Testis (tissue), 3 donors: Measurements from ENCODE around the gene TMEM186. TPM values are rescaled to one million over a fixed set of nuclear protein-coding genes. Genes with fewer than 3 reads are reported as not detected.

ENCODE experiments used
- DNase-seq: peaks from one replicate; pipeline ENCODE4 v3.0.0-alpha.2; 2019
- H3K27ac ChIP-seq, 2 donors: fragments of 200-600 bp; sonication (generic); one replicate each; pipeline ENCODE4 v1.5.1; 2019
- H3K27me3 ChIP-seq: fragments of 200-600 bp; sonication (generic); one replicate; pipeline ENCODE4 v1.5.1; 2019
- H3K36me3 ChIP-seq: fragments of 200-600 bp; sonication (generic); one replicate; pipeline ENCODE4 v1.5.1; 2017; ENCODE audit warnings: low read depth; ENCODE audit errors: missing control alignments
- H3K4me1 ChIP-seq: fragments of 200-600 bp; sonication (generic); one replicate; pipeline ENCODE4 v1.5.1; 2019
- H3K4me3 ChIP-seq, 2 donors: fragments of 200-600 bp; sonication (generic); one replicate each; pipeline ENCODE4 v1.5.1; 2017 to 2019
- H3K9me3 ChIP-seq: fragments of 200-600 bp; sonication (generic); one replicate; pipeline ENCODE4 v1.5.1; 2017
- CTCF ChIP-seq, 3 experiments: fragments of 450-650 bp in 2 of 3; fragments of 200-600 bp in 1 of 3; sonication (generic) in 1 of 3; IDR thresholded peaks; one replicate each; pipeline ENCODE4 v1.5.1; 2016 to 2019; ENCODE audit warnings: antibody characterized with exemption in 3 of 3, mild to moderate bottlenecking in 2 of 3, moderate library complexity in 1 of 3
- POLR2A ChIP-seq: fragments of 450-650 bp; IDR thresholded peaks from one replicate; pipeline ENCODE4 v1.6.1; 2017; ENCODE audit warnings: antibody characterized with exemption, mild to moderate bottlenecking, moderate library complexity
- WGBS, 2 donors: methylation state at CpG; one replicate each; pipeline ENCODE4 v1.1.5; 2018; 5-methylcytosine and 5-hydroxymethylcytosine counted together
- intact Hi-C: fragments of 100-400 bp; cut with DNase I; formaldehyde crosslinking; loops from one replicate; pipeline ENCODE4 v1.15.1; 2023; ENCODE audit warnings: low total_unique reads
- polyA plus RNA-seq: library from polyadenylated mRNA; stranded (reverse); fragments of 350-450 nt; fragmentation: Illumina TruSeq; extraction: RNeasy Lipid Tissue Mini Kit (QIAGEN cat#74804); gene quantifications from one replicate; pipeline ENCODE4 v1.2.3, GENCODE V29; 2014; ENCODE audit warnings: low read depth, low replicate concordance; ENCODE audit not compliant: insufficient read depth
- total RNA-seq, 2 donors: library from RNA; depleted of rRNA; stranded (reverse); fragments of >200 nt; gene quantifications; one replicate each; pipeline ENCODE4 v1.2.3, GENCODE V29; 2016

The TMEM186 gene
- total and polyA plus RNA-seq, 3 donors from 2014 or later: 11.6 to 15.5 (median 14.3) TPM

- TF ChIP-seq CTCF (IDR thresholded peaks at IDR 0.05) (no peak), POLR2A (no peak)
- Histone ChIP-seq H3K4me1 (no peaks in the 10 kb centered on the region), H3K27ac (no peak overlapping the region), H3K9me3 (no peaks in the 10 kb centered on the region), H3K27me3 (no peaks in the 10 kb centered on the region), H3K36me3 (no peaks in the 10 kb centered on the region), H3K4me3 (no peak overlapping the region)
- intact Hi-C loops: no loop called here
- 71 to 76% methylated on average over 6 of the region's 6 CpGs for WGBS, 2 donors
- DNase-seq: no peak
Measured at GRCh38 chr16:8782673-8783072, 14.8 kb downstream of the TMEM186 start.

DNA sequence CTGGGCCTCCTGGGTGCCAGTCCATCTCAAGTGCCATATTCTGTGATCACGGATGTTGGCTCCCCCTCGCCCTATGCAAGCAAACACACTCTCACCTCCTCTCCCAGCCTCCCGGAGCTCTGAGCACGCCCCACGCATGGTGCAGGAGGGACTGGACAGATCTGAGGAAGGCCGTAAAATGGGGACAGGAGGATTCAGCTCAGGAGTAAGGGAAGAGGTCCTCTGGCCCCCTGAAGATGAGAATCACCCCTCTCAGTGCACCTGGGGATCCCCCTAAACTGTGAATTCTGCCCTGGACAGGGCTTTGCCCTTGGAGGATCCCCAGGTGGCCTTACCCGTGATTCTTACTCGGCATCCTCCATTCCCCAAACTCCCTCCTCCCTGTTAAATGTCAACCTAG, 15.6 kb downstream of the TMEM186 start:
- Histone ChIP-seq H3K4me1 (no peaks in the 10 kb centered on the region), H3K27ac (no peak overlapping the region), H3K36me3 (no peaks in the 10 kb centered on the region), H3K4me3 (no peak overlapping the region), H3K27me3 (no peaks in the 10 kb centered on the region), H3K9me3 (no peaks in the 10 kb centered on the region)
- intact Hi-C loops: no loop called here
- DNase-seq: no peak
- WGBS, 2 donors: 95 to 96% methylated on average over 8 of the region's 8 CpGs
- TF ChIP-seq POLR2A: no peak

DNA sequence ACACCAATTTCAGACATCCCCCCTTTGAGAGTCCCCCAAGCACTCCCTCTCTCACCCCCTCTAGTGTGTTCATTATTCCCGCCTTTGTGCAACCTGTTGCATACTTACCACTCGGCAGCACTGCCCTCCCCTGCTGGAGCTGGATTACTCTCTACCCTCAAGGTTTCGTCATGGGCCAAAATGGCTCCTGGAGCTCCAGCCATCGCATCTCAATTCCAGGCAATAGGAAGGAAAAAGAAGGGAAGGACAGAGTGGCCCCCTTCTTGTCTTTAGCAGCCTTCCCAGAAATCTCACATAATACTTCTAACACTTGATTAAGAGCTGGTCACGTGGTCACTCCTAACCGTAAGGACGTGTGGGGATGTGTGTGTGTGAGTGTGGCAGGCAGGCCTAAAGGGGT, 20.2 kb downstream of the TMEM186 start:
- H3K27me3 ChIP-seq: no peaks in the 10 kb centered on the region
- H3K4me3 ChIP-seq: no peak overlapping the region
- TF ChIP-seq CTCF (IDR thresholded peaks at IDR 0.05) (no peak), POLR2A (no peak)
- no peaks in the 10 kb centered on the region for H3K4me1 ChIP-seq
- DNase-seq: no peak
- intact Hi-C loops: no loop called here
- no peak overlapping the region for H3K27ac ChIP-seq
- no peaks in the 10 kb centered on the region for H3K9me3 ChIP-seq
- no peaks in the 10 kb centered on the region for H3K36me3 ChIP-seq
- 77 to 97% methylated on average over 7 of the region's 7 CpGs for WGBS, 2 donors

DNA sequence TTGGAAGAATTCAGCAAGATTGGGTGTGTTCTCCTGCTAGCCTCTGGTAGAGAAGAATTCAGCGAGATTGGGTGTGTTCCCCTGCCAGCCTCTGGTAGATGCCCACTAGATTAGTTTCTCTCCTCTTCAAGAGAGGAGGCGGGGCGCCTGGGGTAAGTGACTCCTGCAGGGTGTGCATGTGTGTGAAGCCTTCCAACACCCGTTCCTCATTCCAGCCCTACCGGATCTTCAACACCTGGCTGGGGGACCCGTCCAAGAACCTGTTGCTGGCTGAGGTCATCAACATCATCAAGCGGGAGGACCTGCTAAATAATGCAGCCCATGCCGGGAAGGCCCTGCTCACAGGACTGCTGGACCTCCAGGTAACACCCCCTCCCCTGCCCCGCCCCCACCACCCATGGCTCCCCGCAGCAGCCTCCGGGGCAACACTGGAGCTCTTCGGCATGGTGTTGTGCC, 21.3 kb downstream of the TMEM186 start:
- H3K27ac ChIP-seq: no peak overlapping the region
- no peaks in the 10 kb centered on the region for H3K36me3 ChIP-seq
- intact Hi-C loops: no loop called here
- H3K4me3 ChIP-seq: no peak overlapping the region
- WGBS, 2 donors: 83 to 86% methylated on average over 9 to 10 of the region's 12 CpGs
- no peaks in the 10 kb centered on the region for H3K27me3 ChIP-seq
- no peaks in the 10 kb centered on the region for H3K9me3 ChIP-seq
- TF ChIP-seq POLR2A (no peak), CTCF (IDR thresholded peaks at IDR 0.05) (no peak)
- no peak for DNase-seq
- no peaks in the 10 kb centered on the region for H3K4me1 ChIP-seq

DNA sequence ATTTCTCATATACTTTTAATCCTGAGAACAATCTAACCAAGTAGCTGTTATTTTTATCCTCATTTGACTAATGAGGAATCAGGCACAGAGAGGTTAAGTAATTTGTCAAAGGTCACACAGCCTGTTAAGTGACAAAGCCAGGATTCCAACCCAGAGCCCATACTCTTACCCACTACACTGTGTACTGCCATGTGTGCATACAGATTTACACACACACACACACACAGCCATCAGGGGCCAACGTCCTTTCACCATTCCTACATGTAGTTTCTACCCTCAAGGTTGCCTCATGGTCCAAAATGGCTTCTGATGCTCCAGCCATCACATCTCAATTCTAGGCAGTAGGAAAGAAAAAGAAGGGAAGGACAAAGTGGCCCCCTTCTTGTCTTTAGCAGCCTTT, 22.1 kb downstream of the TMEM186 start:
- intact Hi-C loops: no loop called here
- H3K36me3 ChIP-seq: no peaks in the 10 kb centered on the region
- 93 to 100% methylated on average over 1 of the region's 1 CpG for WGBS, 2 donors
- H3K27me3 ChIP-seq: no peaks in the 10 kb centered on the region
- DNase-seq: no peak
- H3K4me3 ChIP-seq: no peak overlapping the region
- H3K4me1 ChIP-seq: no peaks in the 10 kb centered on the region
- no peak overlapping the region for H3K27ac ChIP-seq
- TF ChIP-seq CTCF (IDR thresholded peaks at IDR 0.05) (no peak), POLR2A (no peak)
- no peaks in the 10 kb centered on the region for H3K9me3 ChIP-seq
